HG03060 (cell line): ENCODE measurements around the gene EZH1.

Experiments used
- ATAC-seq: cut with Tn5 transposase; IDR thresholded peaks from one replicate; pipeline ENCODE4 v1.9.1; 2021; ENCODE audit warnings: low read depth, moderate number of reproducible peaks; ENCODE audit not compliant: unreplicated experiment

EZH1 gene

DNA sequence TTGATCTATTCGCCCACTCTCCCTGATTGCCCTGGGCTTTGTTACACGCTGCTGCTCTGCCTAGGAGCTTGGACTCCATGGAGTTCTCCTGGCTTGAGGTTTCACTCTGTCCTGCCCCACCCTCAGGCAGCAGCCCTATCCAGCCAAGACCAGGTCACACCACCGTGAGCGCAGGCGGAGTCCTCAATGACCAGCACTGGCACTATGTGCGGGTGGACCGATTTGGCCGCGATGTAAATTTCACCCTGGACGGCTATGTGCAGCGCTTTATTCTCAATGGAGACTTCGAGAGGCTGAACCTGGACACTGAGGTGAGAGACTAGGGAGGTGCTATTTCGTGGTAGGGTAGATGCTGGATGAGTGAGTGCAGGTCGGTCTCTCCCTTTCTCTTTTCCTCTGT, 59.0 kb downstream of the EZH1 start:
- no peak for ATAC-seq

DNA sequence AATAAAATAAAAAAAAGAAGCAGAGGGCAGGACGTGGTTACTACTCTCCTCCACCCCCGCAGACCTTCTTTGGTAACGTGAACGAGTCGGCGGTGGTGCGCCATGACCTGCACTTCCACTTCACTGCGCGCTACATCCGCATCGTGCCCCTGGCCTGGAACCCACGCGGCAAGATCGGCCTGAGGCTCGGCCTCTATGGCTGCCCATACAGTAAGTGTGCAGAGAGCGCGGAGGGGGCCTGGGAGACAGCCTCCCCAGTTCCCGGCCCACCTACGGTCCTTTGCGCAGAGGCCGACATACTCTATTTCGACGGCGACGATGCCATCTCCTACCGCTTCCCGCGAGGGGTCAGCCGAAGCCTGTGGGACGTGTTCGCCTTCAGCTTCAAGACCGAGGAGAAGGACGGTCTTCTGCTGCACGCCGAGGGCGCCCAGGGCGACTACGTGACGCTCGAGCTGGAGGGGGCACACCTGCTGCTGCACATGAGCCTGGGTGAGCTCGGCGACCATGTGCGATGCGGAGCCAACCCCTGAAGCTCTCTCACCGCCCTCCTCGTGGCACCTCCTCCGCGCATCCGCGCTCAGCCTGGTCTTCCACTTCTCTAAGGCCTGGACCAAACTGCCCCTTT, 59.8 kb downstream of the EZH1 start:
- no peak for ATAC-seq

DNA sequence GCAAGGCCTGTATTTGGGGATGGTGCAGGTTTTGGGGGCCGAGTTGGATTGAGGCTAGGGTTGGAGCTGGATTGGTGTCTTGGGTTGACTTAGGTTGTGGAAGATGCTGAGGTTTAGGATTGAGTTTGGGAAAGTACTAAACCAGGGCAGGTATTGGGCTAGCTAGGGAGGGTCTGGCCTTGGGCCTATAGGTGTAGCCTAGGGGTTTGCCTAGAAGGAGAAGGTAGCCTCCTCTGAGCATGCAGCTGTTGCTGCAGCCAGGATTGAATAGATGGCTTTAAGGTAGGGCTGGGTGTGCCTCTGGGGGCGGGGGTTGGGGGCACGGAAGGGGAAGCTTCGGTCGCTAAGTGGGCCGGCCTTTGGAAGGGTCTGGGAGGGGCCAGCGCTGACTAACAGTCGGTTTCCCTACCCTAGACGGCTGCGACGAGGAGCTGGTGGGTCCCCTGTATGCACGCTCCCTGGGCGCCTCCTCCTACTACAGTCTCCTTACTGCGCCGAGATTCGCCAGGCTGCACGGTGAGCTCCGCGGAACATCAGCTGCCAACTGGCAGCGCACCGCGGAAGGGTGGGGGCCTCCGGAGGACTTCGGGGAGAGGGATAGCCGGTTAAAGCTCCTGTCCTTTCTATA, 61.3 kb downstream of the EZH1 start:
- no peak for ATAC-seq

DNA sequence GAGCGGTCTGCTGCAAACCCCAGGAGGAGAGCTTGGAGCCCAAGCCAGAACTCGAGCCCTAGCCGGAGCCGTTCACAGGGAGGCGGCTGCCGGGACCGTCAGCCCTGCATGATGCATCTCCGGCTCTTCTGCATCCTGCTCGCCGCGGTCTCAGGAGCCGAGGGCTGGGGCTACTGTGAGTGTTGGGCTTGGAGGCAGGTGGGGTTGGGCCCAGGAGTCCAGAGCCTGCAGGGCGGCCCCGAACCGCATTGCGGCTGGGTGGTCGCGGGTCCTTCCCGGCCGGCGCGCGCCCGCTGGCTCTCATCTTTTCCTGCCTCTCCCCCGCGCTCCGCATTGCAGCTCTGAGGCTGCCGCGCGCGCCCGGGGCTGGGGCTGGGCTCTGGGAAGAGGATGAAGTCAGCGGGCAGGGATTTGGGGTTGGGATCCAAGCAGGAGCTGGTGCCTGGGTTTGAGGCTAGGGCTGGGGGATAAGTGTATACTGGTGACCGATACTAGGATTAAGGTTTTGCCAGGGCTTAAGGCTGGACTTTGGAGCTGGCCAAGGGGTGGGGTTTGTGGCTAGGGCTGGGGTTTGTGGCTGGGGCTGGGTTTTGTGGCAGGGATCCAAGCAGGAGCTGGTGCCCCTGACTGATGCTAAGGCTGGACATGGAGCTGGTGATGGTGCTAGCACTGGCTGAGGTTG, 62.0 kb downstream of the EZH1 start:
- ATAC-seq, result no peak

DNA sequence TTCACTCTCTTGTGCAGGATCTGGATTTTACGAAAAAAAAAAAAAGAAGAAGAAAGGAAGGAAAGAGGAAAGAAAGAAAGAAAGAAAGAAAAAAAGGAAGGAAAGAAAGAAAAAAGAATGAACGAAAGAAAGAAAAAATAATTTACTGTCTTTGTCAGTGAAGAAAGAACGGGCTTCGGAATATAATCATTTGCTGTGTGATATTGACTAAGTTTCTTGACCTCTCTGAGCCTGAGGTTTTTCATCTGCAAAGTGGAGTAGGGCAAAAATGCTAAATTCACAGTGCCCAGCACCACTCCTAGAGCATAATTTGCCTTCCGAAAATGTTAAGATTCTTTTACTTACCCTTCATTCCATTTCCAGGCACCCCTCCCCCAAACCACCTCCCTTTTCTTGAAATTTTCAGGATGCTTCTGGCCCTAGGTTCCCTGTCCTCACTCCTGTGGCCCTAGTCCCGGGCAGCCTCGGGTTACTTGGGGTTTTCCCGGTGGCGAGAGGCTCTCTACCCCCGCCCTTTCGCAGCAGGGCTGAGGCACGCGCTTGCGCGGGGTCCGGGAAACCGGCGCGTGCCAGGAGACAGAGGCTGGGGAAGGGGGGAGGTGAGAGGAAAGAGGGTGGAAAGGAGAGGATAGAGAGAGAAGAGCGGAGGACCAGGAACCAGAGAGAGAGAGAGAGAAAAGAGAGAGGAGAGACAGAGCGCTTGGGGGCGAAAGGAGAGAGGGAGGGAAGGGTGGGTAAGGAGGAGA, 62.7 kb downstream of the EZH1 start, which contains the start of gene CNTNAP1:
TSS of gene CNTNAP1 (plus strand) at position 556 of the 746 bp plus-strand sequence. CDS start 299 bp downstream, outside the sequence.
- ATAC-seq, result no peak

DNA sequence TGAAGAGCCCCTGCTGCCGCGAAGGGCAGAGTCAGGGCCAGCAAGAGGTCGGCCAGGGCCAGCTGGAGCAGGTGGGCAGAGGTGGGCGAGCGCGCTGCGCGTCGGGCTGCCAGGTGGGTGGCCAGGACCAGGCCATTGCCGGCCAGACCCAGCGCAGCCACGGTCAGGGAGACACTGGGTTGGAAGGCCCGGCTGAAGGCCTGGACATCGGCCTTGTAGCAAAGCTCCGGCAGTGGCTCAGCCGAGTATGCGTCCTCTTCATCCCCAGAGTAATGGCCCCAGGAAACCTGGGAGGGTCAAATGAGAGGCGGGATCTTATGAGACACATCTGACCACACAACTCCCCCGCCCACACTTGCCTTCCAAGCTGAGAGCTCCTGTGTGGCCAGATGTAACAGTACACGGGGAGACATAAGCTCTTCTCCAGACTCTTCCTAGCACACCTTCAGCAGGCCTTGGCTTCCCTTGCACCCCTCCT, 64.5 kb downstream of the EZH1 start:
- no peak for ATAC-seq

DNA sequence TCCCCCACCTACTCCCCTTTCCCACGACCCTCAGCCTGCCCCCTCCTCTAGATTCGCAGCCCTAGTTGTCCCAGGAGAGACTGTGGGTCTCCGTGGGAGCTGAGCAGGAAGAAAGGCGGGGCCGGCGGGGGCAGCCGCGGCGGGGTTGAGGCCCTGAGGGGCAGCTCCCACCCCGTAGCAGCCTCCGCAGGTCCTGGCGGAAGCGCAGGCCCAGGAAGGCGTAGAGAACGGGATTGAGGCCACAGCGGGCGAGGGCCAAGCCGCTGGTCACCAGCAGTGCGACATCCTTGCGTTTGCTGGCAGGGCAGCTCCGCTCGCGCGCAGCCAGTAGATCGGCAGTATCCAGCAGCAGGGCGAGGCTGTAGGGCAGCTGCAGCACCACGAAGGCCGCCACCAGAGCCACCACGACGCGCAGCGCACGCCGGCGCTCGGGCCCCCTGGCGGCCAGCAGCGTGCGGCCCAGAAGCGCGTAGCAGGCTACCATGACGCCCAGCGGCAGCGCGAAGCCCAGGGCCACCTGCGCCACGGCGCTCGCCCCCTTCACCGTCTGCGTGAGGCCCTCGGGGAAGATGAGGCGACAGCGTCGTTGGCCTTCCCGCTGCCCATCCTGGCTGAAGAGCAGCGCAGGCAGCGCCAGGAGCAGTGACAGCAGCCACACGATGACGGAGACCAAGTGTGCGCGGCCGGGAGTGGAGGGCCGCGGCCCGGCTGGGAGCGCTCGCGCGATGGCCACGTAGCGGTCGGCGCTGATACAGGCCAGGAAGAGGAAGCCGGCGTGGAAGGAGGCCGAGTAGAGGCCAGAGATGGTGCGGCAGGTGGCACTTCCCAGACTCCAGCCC, 65.1 kb downstream of the EZH1 start:
- ATAC-seq, result no peak

DNA sequence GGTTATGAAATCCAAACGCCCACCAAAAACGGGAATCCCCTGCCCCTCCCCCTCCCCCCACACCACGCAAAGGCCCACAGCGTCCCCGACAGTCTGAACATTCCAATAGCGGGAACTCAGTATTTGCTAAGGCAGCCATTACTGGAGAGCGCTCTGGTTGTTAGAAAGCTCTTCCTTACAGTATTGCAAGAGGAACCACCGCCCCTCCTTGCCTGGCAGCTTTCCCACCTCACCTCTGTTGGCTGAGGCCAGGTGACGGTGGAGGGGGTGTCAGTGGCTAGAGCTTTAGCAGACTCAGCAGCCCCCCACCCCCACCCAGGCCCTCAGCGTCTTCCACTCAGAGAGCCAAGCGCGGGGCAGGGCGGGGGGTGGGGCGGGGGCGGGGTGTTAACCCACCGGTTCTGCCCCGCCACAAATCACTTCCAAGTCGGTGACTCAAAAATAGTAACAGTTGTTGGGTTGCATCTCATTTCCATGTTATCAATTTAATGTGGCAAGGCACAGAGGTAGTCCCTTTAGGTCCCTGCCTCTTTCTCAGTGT, 65.8 kb downstream of the EZH1 start:
- no peak for ATAC-seq

DNA sequence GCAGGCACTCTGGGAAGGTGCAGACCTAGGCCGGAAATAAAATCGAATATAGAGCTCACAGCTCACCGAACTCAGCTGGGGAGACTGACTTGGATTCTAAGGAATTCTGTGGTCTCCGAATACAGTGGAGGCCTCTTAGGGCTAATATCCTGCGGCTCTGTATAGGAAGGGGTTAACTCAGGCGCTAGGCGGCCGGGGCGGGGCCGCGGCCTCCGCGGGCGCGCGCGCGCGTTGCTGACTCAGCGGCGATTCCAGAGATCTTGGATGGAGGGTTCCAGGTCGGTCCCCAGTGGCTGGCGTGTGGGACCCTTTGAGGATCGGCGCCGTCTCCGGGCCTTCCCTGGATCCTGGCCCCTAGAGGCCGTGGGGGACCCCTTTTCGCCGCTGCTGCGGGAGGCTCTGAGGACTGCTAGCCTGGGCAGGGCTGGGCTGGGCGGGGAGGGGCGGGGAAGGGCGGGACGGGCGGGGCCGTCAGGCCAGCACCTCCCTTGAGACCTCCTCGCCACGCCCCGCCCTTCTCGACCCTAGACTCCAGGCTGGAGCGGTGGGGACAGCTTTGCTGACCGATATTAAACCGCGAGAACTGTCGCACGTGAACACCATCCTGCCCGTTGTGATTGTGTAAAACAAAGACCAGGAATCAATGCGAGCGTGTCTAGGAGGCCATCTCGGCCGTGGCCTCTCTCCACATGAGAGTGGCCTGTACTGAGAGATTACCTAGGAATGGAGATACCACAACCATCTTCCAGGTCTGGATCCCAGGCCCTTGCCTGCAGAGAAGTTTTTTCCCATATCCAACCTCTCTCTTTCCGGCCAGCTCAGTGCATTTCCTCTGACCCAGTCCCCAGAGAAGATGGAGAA, 66.7 kb downstream of the EZH1 start:
- no peak for ATAC-seq

DNA sequence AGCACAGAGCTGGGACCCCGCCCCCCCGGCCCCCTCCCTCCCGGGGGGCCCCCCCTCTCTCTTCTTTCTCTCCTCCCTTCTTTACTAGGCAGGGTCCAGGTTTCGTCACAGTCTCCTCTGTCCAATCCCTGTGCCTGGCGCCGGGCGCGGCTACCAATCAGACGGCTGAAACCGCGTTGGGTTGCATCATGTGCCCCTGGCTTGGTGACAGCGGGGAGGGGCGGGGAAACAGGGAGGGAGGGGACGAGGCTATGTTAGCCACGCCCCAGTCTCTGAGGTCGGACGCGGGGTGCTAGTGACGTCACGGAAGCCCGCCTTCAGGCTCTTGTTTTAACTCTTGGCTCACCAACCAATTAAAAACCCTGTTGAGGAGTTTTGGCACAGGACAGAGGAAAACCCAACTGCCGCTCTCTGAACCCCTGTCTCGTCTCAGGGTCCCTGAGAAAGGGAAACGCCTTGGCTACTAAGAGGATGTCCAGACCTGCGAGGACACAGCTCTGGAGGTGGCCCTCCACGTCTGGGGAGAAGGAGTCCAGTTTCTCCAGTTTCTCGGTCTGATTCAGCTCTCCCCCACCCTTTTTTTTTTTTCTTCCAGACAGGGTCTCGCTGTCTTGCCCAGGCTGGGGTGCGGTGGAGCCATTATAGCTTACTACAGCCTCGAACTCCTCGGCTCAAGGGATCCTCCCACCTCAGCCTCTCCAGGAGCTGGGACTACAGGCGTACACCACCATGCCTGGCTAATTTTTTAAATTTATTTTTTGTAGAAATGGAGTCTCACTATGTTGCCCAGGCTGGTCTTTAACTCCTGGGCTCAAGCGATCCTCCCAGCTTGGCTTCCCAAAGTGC, 67.6 kb downstream of the EZH1 start:
- ATAC-seq, result peak; percentile 49

DNA sequence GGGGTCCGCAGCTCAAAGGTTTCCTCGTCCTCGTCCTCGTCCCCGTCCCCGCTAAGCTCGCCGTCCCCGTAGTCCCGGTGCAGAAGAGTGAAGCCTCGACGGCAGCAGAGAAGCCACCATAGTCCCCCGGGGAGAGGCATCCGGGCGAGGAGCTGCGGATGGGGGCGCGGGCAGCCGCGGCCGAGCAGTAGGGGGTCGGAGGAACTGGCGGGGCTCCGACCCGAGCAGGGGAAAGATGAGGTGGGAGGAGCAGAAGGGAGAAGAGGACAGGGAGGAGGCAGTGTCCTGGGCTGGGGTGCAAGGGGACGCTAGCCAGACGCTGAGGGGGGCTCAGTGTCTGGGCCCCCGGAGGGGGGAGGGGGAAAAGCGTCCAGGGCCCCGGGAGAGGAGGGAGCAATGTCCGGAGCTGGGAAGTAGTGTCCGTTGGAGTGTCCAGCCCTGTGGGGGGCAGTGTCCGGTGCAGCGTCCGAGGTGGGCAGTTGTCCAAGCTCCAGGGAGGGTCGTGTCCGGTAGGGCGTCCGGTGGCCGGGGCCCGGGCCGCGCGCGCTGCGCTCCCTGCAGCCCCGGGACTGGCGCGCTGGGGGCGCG, 68.3 kb downstream of the EZH1 start, which contains the start of gene PLEKHH3:
TSS of gene PLEKHH3 (minus strand) at position 571 of the 588 bp plus-strand sequence. CDS start at position 140, 431 bp downstream.
- ATAC-seq, result no peak

DNA sequence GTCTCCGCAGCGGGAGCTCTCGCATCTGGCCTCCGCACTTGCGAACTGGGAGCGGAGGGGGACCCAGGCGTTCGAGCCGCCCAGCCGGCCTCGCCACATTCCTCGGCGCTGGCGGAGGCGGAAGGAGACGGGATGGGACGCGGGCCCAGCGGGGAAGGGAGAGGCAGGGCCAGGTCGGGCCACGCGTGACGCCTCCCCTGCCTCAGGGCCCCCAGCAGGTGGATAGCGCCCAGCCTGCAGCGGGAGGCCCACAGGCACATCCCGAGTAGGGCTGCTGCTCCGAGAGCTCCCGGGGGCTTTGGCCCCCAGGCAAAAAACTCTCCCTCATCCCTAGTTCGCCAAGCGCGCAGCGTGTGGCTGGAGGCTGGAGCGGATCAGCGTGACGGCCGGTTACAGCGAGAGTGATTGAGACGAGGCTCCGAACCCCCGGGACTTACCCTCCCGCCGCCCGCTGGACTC, 68.8 kb downstream of the EZH1 start:
- ATAC-seq, result no peak

DNA sequence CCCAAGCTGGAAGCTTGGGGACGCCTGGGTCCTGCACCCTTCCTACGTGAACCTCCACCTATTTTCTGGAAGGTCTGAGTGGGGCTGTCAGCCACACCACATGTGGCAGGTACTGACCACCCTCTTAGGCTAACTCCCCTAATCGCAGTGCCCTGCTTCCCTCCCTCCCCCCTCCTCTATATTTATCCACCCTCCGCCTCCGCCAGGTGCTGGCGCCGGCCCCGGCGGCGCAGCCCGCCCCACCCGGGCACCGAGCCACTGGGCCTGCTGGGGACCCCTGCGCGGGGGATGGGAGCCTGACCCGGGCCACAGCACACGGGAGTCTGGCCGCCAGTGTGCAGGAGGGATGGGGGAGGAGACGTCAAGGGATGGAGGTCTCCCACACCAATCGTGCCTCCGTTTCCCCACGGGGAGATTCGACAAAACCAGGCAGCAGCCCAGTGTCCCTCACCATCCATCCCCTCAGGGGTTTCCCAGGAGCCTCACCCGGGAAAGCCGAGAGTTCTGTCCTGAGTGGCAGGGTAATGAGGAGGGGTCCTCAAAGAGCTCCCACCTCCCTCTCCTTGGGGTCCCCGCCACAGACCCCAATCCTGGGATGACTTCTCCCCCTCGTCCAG, 69.4 kb downstream of the EZH1 start:
- no peak for ATAC-seq

DNA sequence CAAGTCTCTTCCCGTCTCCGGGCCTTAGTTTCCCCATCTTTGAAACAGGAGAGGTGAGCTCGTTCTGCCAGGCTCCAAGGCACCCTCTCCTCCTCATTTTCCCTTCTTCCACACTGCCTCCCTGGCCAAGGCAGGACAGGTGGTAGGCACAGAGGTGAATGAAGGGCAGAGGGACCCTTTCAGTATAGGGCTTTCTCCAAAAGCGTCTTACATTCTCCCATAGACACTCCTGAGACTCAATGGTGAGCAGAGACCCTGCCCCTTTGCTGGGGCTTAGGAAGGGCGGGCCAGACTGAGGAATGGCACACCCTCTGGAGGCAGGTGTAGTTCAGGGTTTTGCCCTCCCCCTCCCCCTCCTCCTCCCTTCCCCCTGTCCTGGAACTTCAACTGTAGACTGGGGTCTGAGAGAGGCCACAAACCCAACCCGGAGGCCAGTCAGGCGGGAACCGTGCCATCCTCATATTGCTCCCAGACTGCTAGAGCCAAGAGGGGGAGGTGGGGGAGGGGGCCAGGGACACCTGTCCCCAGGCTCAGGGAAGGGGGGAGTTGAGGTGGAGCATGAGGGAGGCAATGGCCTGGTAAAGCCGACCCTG, 70.0 kb downstream of the EZH1 start:
- ATAC-seq, result no peak

DNA sequence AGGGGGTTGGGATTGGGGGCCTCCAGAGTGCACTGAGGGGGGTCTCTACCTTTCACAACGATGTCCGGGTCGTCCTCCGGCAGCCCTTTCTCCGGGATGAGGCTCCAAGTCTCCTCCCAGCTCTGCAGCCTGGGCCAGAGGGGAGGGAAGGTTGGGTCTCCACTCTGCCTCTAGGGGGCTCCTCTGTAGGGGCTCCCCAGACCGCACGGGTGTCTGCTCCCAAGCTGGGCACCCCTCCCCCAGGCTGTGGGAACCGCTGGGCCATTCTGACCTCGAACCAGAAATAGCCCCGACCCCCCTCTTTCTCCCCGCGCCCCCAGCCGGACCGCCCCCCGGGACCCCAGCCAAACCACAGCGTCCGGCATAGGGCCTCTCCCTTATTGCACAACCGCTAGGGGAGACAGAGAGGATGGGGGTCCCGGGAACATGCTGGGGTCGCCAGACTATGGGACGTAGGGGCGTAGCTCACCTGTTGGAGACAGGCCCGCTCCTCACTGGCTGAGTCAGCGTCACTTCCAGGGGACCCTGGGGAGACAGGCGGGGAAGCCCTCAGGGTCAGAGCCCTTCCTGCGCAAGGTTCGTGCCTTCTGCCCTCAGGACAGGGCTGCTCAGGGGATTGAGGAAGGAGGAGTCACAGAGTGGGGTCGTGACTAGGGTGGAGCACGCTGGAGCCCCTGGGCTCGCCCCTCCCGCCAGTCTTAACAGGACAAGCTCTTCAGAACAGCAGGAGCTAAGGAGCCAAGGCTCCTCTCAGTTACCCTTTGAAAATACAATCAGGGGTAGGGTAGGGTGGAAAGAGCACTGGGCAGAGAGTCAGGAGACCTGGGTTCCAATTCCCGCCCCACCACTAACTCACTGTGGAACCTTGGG, 70.7 kb downstream of the EZH1 start:
- ATAC-seq, result no peak
